ENCODE measurements around the gene NOL12. TPM values are rescaled to one million over a fixed set of nuclear protein-coding genes. Genes with fewer than 3 reads are reported as not detected.

Gene NOL12
- total RNA-seq, 1 donor from 2014 or later, result 70.0 TPM

DNA sequence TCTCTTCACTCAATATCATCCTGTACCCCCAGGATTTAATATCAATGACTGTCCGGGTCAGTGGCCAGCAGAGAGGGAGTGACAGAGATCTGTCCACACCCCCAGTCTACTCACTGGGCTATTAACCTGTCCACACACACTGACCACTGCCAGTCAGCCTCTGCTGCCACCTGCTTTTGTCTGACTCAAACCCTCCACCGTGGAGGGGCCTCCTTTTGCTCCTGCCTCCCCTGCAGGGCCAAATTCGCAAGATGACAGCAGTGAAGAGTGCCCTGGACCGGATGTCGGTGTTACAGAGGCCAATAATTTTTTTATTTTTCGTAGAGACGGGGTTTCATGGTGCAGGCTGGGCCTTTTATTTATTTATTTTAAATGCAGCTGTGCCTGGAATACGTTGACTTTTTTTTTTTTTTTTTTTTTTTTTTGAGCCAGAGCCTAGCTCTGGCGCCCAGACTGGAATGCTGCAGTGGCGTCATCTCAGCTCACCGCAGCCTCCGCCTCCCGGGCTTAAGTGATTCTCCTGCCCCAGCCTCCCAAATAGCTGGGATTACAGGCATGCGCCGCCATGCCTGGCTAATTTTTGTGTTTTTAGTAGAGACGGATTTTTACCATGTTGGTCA lies 22.5 kb upstream of the NOL12 start:
- H3K4me1 Mint-ChIP-seq (ENCODE audit: low read depth), result peaks cover 49% of the 10 kb centered on the region
- H3K27me3 Mint-ChIP-seq (ENCODE audit: insufficient read depth), result no peaks in the 10 kb centered on the region
- H3K4me3 Mint-ChIP-seq, result no peak overlapping the region
- peaks cover 15% of the 10 kb centered on the region for H3K36me3 Mint-ChIP-seq (ENCODE audit: low read depth)
- no peaks in the 10 kb centered on the region for H3K9me3 Mint-ChIP-seq
- intact Hi-C loops (cut with micrococcal nuclease), result no loop called here
- DNase-seq (ENCODE audit: low spot score), result no peak
- H3K27ac Mint-ChIP-seq, result no peak overlapping the region

DNA sequence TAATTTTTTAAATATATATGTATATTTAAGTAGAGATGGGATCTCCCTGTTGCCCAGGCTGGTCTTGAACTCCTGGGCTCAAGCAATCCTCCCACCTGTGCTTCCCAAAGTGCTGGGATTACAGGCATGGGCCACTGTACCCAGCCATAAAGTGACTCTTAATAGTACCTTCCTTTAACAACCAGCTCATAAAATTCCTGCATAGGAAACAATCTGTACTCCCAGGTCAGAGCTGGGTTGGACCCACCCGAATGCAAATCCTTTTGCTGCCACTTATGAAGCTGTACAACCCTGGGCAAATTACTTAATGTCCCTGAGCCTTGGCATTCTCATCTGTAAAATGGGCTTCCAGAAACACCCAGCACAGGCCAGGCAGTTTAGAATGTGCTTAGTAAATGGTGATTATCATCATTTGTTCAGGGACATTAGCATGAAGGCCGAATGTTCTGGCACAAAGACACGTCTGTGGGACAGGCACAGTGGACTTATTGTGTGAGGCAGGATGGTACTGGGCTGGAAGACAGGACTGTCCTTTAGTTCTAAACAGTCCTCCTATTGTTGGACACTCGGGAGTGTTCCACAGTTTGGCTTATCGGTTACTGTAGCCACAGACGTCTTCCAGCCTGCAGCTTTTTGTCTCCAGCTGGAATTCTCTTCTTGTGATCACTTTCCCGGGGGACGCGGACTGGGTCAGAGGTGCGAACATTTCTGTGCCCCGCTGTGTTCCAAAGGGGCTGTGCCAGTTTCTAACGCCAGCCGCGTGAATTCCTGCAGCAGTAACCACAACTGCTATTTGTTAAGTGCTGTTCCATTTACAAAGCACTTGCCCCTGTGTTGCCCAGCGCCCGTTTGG lies 21.7 kb upstream of the NOL12 start:
- no peaks in the 10 kb centered on the region for H3K9me3 Mint-ChIP-seq
- peaks cover 15% of the 10 kb centered on the region for H3K36me3 Mint-ChIP-seq (ENCODE audit: low read depth)
- intact Hi-C loops (cut with micrococcal nuclease), result no loop called here
- H3K27me3 Mint-ChIP-seq (ENCODE audit: insufficient read depth), result no peaks in the 10 kb centered on the region
- no peak overlapping the region for H3K4me3 Mint-ChIP-seq
- DNase-seq (ENCODE audit: low spot score), result no peak
- H3K4me1 Mint-ChIP-seq (ENCODE audit: low read depth), result peaks cover 47% of the 10 kb centered on the region
- H3K27ac Mint-ChIP-seq, result no peak overlapping the region

DNA sequence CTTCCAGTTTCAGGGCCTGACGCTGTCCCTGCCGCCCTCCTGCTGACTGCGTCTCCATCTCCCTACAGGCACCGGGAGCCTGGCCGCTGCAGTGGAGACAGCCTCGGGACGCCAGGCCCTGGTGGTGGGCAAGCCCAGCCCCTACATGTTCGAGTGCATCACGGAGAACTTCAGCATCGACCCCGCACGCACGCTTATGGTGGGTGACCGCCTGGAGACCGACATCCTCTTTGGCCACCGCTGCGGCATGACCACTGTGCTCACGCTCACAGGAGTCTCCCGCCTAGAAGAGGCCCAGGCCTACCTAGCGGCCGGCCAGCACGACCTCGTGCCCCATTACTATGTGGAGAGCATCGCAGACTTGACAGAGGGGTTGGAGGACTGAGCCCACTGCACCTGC lies 20.7 kb upstream of the NOL12 start:
- Mint-ChIP-seq H3K36me3 (ENCODE audit: low read depth) (peaks cover 16% of the 10 kb centered on the region), H3K4me1 (ENCODE audit: low read depth) (peaks cover 36% of the 10 kb centered on the region), H3K27me3 (ENCODE audit: insufficient read depth) (no peaks in the 10 kb centered on the region), H3K4me3 (no peak overlapping the region), H3K27ac (no peak overlapping the region), H3K9me3 (no peaks in the 10 kb centered on the region)
- intact Hi-C loops (cut with micrococcal nuclease), result no loop called here
- DNase-seq (ENCODE audit: low spot score), result no peak

DNA sequence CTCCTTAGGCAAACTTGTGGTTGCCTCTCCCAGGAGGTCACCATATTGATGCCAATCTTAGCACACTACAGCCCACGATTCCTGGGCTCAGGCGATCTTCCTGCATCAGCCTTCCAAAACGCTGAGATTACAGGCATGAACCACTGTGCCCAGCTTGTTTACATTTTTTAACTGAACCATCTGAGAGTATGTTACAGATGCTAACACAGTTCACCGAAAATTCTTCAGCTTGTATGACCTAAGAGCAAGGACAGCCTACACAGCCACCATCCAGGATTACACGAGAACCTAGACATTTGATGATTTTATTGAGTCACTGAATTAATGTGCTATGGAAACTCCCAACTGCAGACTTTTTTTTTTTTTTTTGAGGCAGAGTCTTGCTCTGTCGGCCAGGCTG lies 16.6 kb upstream of the NOL12 start:
- H3K27ac Mint-ChIP-seq, result no peak overlapping the region
- no peak overlapping the region for H3K4me3 Mint-ChIP-seq
- no peak for DNase-seq (ENCODE audit: low spot score)
- H3K36me3 Mint-ChIP-seq (ENCODE audit: low read depth), result peaks cover 16% of the 10 kb centered on the region
- peaks cover 37% of the 10 kb centered on the region for H3K4me1 Mint-ChIP-seq (ENCODE audit: low read depth)
- intact Hi-C loops (cut with micrococcal nuclease), result no loop called here
- H3K27me3 Mint-ChIP-seq (ENCODE audit: insufficient read depth), result no peaks in the 10 kb centered on the region
- no peaks in the 10 kb centered on the region for H3K9me3 Mint-ChIP-seq

DNA sequence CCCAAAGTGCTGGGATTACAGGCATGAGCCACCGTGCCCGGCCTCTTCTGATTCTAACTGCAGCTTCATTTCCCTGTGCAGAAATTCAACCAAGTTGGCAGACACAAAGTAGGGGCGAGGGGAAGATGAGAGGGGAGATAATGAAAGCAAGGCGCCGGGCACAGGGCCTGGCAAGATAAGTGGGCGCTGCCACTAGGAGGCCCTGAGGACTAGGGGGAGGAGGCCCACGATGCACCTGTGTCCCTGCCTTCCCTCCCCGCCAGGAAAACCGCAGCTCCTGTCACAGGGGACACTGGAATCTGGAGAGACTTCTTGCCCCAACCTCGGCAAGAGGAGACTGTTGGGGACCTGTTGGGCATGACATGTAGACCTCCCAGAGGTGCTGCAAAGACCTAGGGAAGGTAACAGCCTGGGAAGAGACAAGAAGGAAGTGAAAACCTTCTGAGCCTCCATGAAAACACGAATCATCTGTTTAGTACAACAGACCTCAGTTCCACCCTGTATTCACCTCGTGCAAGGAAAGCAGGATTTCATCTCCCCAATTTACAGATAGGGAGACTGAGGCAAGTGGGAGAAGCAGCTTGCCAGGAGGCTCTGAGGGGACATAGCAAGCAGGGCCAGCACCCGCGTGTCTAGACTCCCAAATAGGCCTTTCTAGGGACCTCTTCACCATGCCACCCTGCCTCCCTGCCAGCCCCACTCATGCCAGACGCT lies 13.8 kb upstream of the NOL12 start:
- intact Hi-C loops (cut with micrococcal nuclease), result no loop called here
- DNase-seq (ENCODE audit: low spot score), result no peak
- Mint-ChIP-seq H3K27me3 (ENCODE audit: insufficient read depth) (no peaks in the 10 kb centered on the region), H3K9me3 (no peaks in the 10 kb centered on the region), H3K36me3 (ENCODE audit: low read depth) (peaks cover 7% of the 10 kb centered on the region), H3K27ac (peak overlapping the region; percentile 13), H3K4me3 (no peak overlapping the region), H3K4me1 (ENCODE audit: low read depth) (peaks cover 41% of the 10 kb centered on the region)

DNA sequence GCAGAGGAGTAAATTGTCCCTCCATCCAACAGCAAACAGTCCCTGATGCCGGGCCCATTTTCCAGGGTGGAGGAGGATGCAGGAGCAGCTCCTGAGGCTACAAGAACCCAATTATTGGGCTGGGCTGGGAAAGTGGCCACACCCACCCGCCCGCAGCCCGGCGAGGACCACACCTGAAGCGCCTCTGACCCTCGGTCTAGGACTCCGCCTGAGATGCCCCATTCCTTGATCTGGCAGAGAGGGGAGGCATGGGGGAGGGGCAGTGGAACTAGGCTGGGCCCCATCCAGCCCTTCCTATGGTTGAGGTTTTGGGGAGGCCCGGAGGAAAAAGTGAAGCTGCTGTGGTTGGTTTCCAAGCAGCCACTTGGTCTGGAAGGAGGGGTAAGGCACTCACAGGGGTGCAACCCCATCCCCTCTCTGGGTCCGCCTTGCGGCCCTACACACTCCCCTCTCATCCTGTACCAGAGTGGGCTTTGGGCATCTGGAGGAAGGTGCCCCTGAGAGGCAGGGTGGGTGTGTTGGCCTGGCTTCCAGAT lies 13.2 kb upstream of the NOL12 start:
- H3K4me1 Mint-ChIP-seq (ENCODE audit: low read depth), result peaks cover 46% of the 10 kb centered on the region
- H3K27me3 Mint-ChIP-seq (ENCODE audit: insufficient read depth), result no peaks in the 10 kb centered on the region

DNA sequence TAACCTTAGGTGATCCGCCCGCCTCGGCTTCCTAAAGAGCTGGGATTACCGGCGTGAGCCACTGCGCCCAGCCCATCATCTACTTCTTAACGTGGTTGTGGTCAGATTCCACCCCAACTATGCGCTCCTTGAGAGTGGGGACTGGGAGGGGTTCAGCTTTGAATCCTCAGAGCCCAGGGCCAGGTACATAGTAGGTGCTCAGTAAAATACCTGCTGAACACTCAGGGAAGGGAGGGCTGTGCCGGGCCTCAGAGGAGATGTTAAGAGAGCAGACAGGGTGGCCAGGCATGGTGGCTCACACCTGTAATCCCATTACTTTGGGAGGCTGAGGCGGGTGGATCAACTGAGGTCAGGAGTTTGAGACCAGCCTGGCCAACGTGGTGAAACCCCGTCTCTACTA lies 11.9 kb upstream of the NOL12 start:
- peaks cover 48% of the 10 kb centered on the region for H3K4me1 Mint-ChIP-seq (ENCODE audit: low read depth)
- intact Hi-C loops (cut with micrococcal nuclease), result no loop called here

More for the DNA sequence above, 13.2 kb upstream of the NOL12 start:
- peaks cover 7% of the 10 kb centered on the region for H3K36me3 Mint-ChIP-seq (ENCODE audit: low read depth)
- intact Hi-C loops (cut with micrococcal nuclease), result no loop called here
- no peak overlapping the region for H3K27ac Mint-ChIP-seq
- no peak overlapping the region for H3K4me3 Mint-ChIP-seq
- no peaks in the 10 kb centered on the region for H3K9me3 Mint-ChIP-seq
- DNase-seq (ENCODE audit: low spot score), result no peak

DNA sequence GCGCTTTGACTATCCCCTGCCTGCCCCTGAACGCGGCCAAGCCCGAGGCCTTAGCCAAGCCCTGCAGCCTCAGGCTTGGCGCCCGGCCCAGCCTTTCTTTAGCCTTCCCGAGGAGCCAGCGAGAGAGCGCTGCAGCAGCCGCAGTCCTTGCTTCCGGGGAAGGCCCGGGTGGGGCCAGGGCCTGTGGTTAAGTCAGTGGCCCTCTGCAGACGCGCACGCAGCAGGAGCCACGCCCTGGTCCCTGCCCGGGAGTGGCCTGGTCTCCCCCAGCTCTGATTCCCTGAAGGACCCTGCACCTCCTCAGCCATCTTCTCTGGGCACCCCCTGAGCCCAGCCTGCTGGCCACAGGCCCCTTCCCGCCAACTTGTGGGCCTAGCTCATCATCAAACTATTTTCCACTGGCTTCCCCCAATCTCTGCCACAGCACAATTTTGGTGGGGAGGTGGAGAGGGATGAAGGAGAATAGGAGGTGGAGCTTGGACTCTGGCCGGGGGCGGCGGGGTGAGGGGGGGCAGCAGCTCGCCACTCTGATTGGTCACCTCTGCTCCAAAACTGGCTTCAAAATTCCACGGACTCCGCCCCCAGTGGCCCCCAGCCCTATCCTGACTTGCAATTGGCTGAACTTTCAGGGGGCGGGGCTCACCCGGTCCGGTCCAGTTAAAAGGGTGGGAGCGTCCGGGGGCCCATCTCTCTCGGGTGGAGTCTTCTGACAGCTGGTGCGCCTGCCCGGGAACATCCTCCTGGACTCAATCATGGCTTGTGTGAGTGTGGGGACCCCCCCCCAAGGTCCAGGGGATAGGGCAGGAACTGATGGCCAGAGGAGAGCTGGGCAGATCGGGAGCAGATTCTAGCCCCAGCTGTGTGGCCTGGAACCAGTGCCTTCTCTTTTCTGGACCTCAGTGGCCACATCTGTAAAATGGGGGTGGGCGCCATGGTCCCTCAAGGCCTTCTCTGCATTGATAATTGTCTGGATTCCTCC lies 10.9 kb upstream of the NOL12 start, which contains the start of gene LGALS1:
LGALS1 (plus strand) TSS at position 686 of the 979 bp plus-strand sequence; CDS start at position 753, 67 bp downstream.
- peaks cover 11% of the 10 kb centered on the region for H3K36me3 Mint-ChIP-seq (ENCODE audit: low read depth)
- peak within 1 kb of the TSS; percentile 82 for H3K4me3 Mint-ChIP-seq
- intact Hi-C loops (cut with micrococcal nuclease), result loop anchor here (1.0 to 5.0 kb wide), 3 partner anchors 71 to 188 kb away; partner anchors contain the start of gene MFNG
- H3K4me1 Mint-ChIP-seq (ENCODE audit: low read depth), result peaks cover 48% of the 10 kb centered on the region
- DNase-seq (ENCODE audit: low spot score), result peak; percentile 73
- no peaks in the 10 kb centered on the region for H3K9me3 Mint-ChIP-seq
- peak within 1 kb of the TSS; percentile 89 for H3K27ac Mint-ChIP-seq
- H3K27me3 Mint-ChIP-seq (ENCODE audit: insufficient read depth), result no peaks in the 10 kb centered on the region

More for the DNA sequence above, 11.9 kb upstream of the NOL12 start:
- no peak for DNase-seq (ENCODE audit: low spot score)
- Mint-ChIP-seq H3K9me3 (no peaks in the 10 kb centered on the region), H3K4me3 (peak overlapping the region; percentile 65), H3K27ac (peak overlapping the region; percentile 72), H3K27me3 (ENCODE audit: insufficient read depth) (no peaks in the 10 kb centered on the region), H3K36me3 (ENCODE audit: low read depth) (peaks cover 7% of the 10 kb centered on the region)

DNA sequence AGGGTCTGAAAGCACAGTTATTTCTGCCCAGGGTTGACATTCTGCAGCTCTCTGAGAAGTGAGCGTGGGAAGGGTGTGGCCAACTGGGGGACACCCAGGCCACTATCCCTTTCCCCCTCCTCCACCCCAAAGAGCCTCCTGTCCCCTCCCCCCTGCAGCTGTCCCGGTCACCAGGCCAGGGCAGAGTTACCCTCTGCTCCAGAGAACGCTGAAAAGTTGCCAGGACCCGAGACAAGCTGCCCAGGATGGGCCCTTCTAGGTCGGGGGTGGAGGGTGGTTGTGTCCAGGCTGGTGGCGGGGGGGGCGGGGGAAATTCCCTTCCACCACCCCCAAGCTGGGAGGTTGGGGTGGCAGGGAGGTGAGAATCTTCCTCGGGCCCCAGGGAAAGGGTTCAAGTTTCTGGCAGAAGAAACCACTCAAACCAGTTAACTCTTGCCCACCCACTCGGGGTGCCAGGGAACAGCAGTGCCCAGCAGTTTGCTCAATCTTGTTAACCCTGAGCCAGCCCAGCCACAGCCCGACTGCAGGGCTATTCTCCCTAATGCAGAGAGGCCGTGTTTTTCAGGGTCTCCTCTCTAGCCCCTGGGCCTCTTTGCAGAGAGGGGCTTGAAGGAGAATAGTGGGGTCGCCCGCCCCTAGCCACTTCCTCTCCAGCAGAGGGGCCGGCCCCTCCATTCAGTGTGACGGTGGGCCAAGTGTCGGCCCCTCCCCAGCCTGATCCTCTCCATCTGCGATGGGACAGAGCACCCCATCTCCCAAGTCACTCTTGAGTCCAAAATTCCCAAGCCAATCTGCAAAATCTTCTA lies 10.0 kb upstream of the NOL12 start:
- no peaks in the 10 kb centered on the region for H3K9me3 Mint-ChIP-seq
- no peaks in the 10 kb centered on the region for H3K27me3 Mint-ChIP-seq (ENCODE audit: insufficient read depth)
- intact Hi-C loops (cut with micrococcal nuclease), result loop anchor here (1.0 to 5.0 kb wide), 5 partner anchors 70 to 505 kb away; partner anchors contain the start of genes GCAT, MFNG and PLA2G6
- H3K27ac Mint-ChIP-seq, result peak overlapping the region; percentile 89
- peaks cover 50% of the 10 kb centered on the region for H3K4me1 Mint-ChIP-seq (ENCODE audit: low read depth)
- peak; percentile 12 for DNase-seq (ENCODE audit: low spot score)
- H3K36me3 Mint-ChIP-seq (ENCODE audit: low read depth), result peaks cover 9% of the 10 kb centered on the region
- H3K4me3 Mint-ChIP-seq, result peak overlapping the region; percentile 82

DNA sequence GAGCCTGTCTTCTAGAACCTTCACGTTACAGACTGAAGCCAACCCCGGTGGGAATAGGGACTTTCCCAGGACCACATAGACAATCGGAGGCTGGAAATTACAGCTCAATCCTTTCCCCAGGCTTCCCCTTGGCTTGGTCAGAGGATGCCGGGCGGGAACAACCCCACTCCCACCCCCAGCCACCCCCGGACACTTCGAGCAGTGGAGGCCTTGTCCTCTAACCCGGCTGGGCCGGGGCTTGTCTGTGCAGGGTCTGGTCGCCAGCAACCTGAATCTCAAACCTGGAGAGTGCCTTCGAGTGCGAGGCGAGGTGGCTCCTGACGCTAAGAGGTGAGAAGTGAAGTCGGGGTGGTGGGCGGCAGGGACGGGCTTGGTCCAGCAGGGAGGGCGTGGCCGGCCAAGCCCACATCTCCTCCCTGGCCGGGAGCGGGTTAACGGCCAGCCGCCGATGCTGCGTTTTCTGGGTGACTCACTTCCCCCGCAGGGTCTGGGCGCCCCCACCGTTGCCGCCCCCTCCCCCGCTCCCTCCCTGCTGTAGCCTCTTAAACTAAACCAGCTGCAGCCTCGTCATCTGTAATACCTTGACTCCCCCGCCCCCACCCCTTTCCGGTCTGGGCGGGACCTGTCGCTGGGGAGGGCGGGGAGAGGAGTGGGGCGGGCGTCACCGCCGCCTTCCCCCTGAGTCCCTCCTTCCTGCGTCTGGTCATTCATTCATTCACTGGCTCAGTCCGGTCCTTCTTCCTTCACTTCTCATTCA lies 9.2 kb upstream of the NOL12 start:
- Mint-ChIP-seq H3K9me3 (no peaks in the 10 kb centered on the region), H3K27ac (peak overlapping the region; percentile 98), H3K4me3 (peak overlapping the region; percentile 82), H3K4me1 (ENCODE audit: low read depth) (peaks cover 55% of the 10 kb centered on the region), H3K27me3 (ENCODE audit: insufficient read depth) (no peaks in the 10 kb centered on the region), H3K36me3 (ENCODE audit: low read depth) (peaks cover 9% of the 10 kb centered on the region)
- intact Hi-C loops (cut with micrococcal nuclease), result loop anchor here (1.0 to 5.0 kb wide), 10 partner anchors 9 to 504 kb away; partner anchors contain the start of genes ANKRD54, GCAT, GGA1 and MFNG
- peak; percentile 89 for DNase-seq (ENCODE audit: low spot score)
